H9 (cell line): ENCODE data around the gene HPGDS. TPM values are rescaled to one million over a fixed set of nuclear protein-coding genes. Genes with fewer than 3 reads are reported as not detected.

Source experiments
- DNase-seq: peaks from one replicate; pipeline ENCODE4 v3.0.0-alpha.2; 2017
- H2AFZ ChIP-seq: one replicate; pipeline ENCODE4 v1.6.1; 2013; ENCODE audit warnings: mild to moderate bottlenecking, low read length, control low read depth, moderate library complexity
- H2AK5ac ChIP-seq: 2 replicates; pipeline ENCODE4 v1.6.1; 2013; ENCODE audit warnings: low read length, control low read depth, mixed read lengths; ENCODE audit not compliant: insufficient read length
- H2BK120ac ChIP-seq: one replicate; pipeline ENCODE4 v1.6.1; 2013; ENCODE audit warnings: low read depth, mild to moderate bottlenecking, low read length, control low read depth, inconsistent platforms; ENCODE audit not compliant: poor library complexity, severe bottlenecking
- H2BK12ac ChIP-seq: 2 replicates; pipeline ENCODE4 v1.6.1; 2013; ENCODE audit warnings: low read length, control low read depth, mixed read lengths, low read depth; ENCODE audit not compliant: insufficient read length
- H2BK15ac ChIP-seq: 2 replicates; pipeline ENCODE4 v1.6.1; 2013; ENCODE audit warnings: low read depth, low read length, control low read depth
- H2BK20ac ChIP-seq: one replicate; pipeline ENCODE4 v1.6.1; 2013; ENCODE audit warnings: low read depth, mild to moderate bottlenecking, low read length, control low read depth, inconsistent platforms; ENCODE audit not compliant: poor library complexity, severe bottlenecking
- H2BK5ac ChIP-seq: 2 replicates; pipeline ENCODE4 v1.6.1; 2013; ENCODE audit warnings: low read length, control low read depth, mixed read lengths; ENCODE audit not compliant: insufficient read length
- H3K14ac ChIP-seq: 2 replicates; pipeline ENCODE4 v1.6.1; 2013; ENCODE audit warnings: low read length, control low read depth; ENCODE audit not compliant: insufficient read depth
- H3K18ac ChIP-seq: 2 replicates; pipeline ENCODE4 v1.6.1; 2013; ENCODE audit warnings: low read depth, mild to moderate bottlenecking, mixed read lengths, low read length, control low read depth; ENCODE audit not compliant: insufficient read length
- H3K23ac ChIP-seq: 2 replicates; pipeline ENCODE4 v1.6.1; 2013; ENCODE audit warnings: low read length, control low read depth, mixed read lengths, low read depth; ENCODE audit not compliant: insufficient read length
- H3K23me2 ChIP-seq: 2 replicates; pipeline ENCODE4 v1.6.1; 2013; ENCODE audit warnings: low read depth, mild to moderate bottlenecking, mixed read lengths, low read length, control low read depth; ENCODE audit not compliant: insufficient read length, poor library complexity, severe bottlenecking
- H3K27ac ChIP-seq: 2 replicates; pipeline ENCODE4 v1.5.1; 2013; ENCODE audit warnings: low read length, control low read depth, mixed read lengths, low read depth; ENCODE audit not compliant: insufficient read length
- H3K27me3 ChIP-seq: 2 replicates; pipeline ENCODE4 v1.6.1; 2013; ENCODE audit warnings: low read length, control low read depth, inconsistent platforms; ENCODE audit not compliant: insufficient read depth
- H3K4ac ChIP-seq: 2 replicates; pipeline ENCODE4 v1.6.1; 2013; ENCODE audit warnings: low read depth, mild to moderate bottlenecking, control low read depth, inconsistent platforms, low read length, moderate library complexity
- H3K4me1 ChIP-seq: 2 replicates; pipeline ENCODE4 v1.6.1; 2013; ENCODE audit warnings: low read length, control low read depth, inconsistent platforms; ENCODE audit not compliant: insufficient read depth
- H3K4me2 ChIP-seq: 2 replicates; pipeline ENCODE4 v1.6.1; 2013; ENCODE audit warnings: low read length, control low read depth, mixed read lengths; ENCODE audit not compliant: insufficient read length, insufficient read depth
- H3K56ac ChIP-seq: 2 replicates; pipeline ENCODE4 v1.6.1; 2013; ENCODE audit warnings: low read depth, mild to moderate bottlenecking, mixed read lengths, low read length, control low read depth; ENCODE audit not compliant: insufficient read length
- H3K79me1 ChIP-seq: 2 replicates; pipeline ENCODE4 v1.6.1; 2013; ENCODE audit warnings: low read depth, mild to moderate bottlenecking, moderate library complexity, low read length, control low read depth, inconsistent platforms; ENCODE audit not compliant: insufficient read depth, poor library complexity, severe bottlenecking
- H3K79me2 ChIP-seq: 2 replicates; pipeline ENCODE4 v1.6.1; 2013; ENCODE audit warnings: low read length, control low read depth, inconsistent platforms; ENCODE audit not compliant: insufficient read depth
- H3K9ac ChIP-seq: 2 replicates; pipeline ENCODE4 v1.6.1; 2013; ENCODE audit warnings: low read length, control low read depth, mixed read lengths; ENCODE audit not compliant: insufficient read length; ENCODE audit errors: extremely low read depth
- H3K9me3 ChIP-seq: one replicate; pipeline ENCODE4 v1.6.1; 2013; ENCODE audit warnings: low read depth, low read length, inconsistent platforms; ENCODE audit not compliant: control insufficient read depth
- H3T11ph ChIP-seq: one replicate; pipeline ENCODE4 v1.6.1; 2013; ENCODE audit warnings: mild to moderate bottlenecking, low read length, control low read depth, inconsistent platforms
- H4K20me1 ChIP-seq: one replicate; pipeline ENCODE4 v1.6.1; 2013; ENCODE audit not compliant: control insufficient read depth, insufficient read length, insufficient read depth
- H4K5ac ChIP-seq: 2 replicates; pipeline ENCODE4 v1.6.1; 2013; ENCODE audit warnings: low read depth, mild to moderate bottlenecking, mixed read lengths, low read length, control low read depth; ENCODE audit not compliant: insufficient read length
- H4K8ac ChIP-seq: replicated peaks from 2 replicates; pipeline ENCODE4 v1.6.1; 2013; ENCODE audit warnings: low read length, control low read depth, mixed read lengths, low read depth; ENCODE audit not compliant: insufficient read length
- H4K91ac ChIP-seq: 2 replicates; pipeline ENCODE4 v1.6.1; 2013; ENCODE audit warnings: low read depth, mild to moderate bottlenecking, moderate library complexity, mixed read lengths, low read length, control low read depth; ENCODE audit not compliant: insufficient read length
- H3K27ac Mint-ChIP-seq, 3 experiments: 2 replicates in 2 of 3; 3 replicates in 1 of 3; pipeline ENCODE4 v1.8.0; 2020 to 2021; ENCODE audit warnings: mixed read lengths in 3 of 3, mild to moderate bottlenecking in 1 of 3, moderate library complexity in 1 of 3
- H3K27me3 Mint-ChIP-seq: 2 replicates; pipeline ENCODE4 v1.8.0; 2021; ENCODE audit warnings: low read depth, mild to moderate bottlenecking, moderate library complexity, mixed read lengths
- H3K36me3 Mint-ChIP-seq, 3 experiments: 2 replicates in 2 of 3; 3 replicates in 1 of 3; pipeline ENCODE4 v1.8.0; 2020 to 2021; ENCODE audit warnings: low read depth in 3 of 3, mixed read lengths in 3 of 3; ENCODE audit not compliant: insufficient read depth in 1 of 3
- H3K4me1 Mint-ChIP-seq, 2 experiments: 2 replicates each; pipeline ENCODE4 v1.8.0; 2020; ENCODE audit warnings: mixed read lengths in 2 of 2
- H3K4me3 Mint-ChIP-seq, 2 experiments: 2 replicates in 1 of 2; 3 replicates in 1 of 2; pipeline ENCODE4 v1.8.0; 2020 to 2021; ENCODE audit warnings: mild to moderate bottlenecking in 2 of 2, mixed read lengths in 2 of 2, moderate library complexity in 1 of 2
- H3K9me3 Mint-ChIP-seq, 2 experiments: 2 replicates in 1 of 2; 3 replicates in 1 of 2; pipeline ENCODE4 v1.8.0; 2020; ENCODE audit warnings: mild to moderate bottlenecking in 2 of 2, mixed read lengths in 2 of 2, moderate library complexity in 1 of 2
- WGBS: extraction: QIAGEN DNeasy Blood & Tissue Kit; methylation state at CpG from one replicate; pipeline ENCODE4 v1.1.7; 2013; ENCODE audit warnings: missing lambda C conversion rate, low lambda C conversion rate, mixed read lengths; ENCODE audit not compliant: insufficient read length; ENCODE audit errors: extremely low coverage; 5-methylcytosine and 5-hydroxymethylcytosine counted together
- long read RNA-seq: library from polyadenylated mRNA; unstranded; transcript quantifications from one replicate; pipeline ENCODE4 v2.0.0, GENCODE V29; 2020
- total RNA-seq: library from RNA; stranded (reverse); gene quantifications from 2 replicates; pipeline ENCODE4 v1.2.1, GENCODE V29; 2021
- TF ChIP-seq, protein P1 (sequence below): fragments of 200-600 bp; sonication (generic); conservative IDR thresholded peaks from 3 replicates; pipeline ENCODE4 v1.8.0; 2021; ENCODE audit warnings: antibody characterized with exemption, mild to moderate bottlenecking

HPGDS gene
- total RNA-seq = not detected in 2 replicates
- long read RNA-seq = 0 reads

DNA sequence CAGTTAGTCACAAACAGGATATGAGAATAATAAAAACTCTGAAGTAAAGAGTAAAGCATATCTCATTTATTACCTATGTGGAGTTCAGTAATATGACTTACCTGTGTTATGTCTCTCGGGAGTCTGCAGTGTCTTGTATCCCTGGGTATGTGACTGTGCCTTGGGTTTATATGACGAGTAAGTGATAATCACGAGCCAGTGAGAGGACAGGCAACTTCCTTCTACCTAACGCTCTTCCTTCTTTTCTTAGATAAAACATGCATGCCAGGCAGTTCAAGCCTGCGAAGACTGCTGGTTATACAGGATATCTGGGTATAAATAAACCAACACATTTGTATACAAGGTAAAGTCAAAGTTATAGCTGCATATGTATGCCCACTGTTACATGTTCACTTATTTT, at the start of gene HPGDS:
HPGDS (minus strand) TSS at position 143 of the 400 bp plus-strand sequence. CDS start 8,207 bp downstream, outside the sequence.
- Histone ChIP-seq H3K18ac (no peak within 1 kb of the TSS), H4K91ac (no peak within 1 kb of the TSS), H4K8ac (no peak within 1 kb of the TSS), H3K56ac (no peak within 1 kb of the TSS), H3K14ac (no peak within 1 kb of the TSS), H2BK5ac (no peak within 1 kb of the TSS), H3K79me1 (no peaks in the 10 kb centered on the region), H3K4ac (no peak within 1 kb of the TSS), H2AFZ (no peak within 1 kb of the TSS), H3K27ac (no peak within 1 kb of the TSS), H3K9ac (no peak within 1 kb of the TSS), H3K9me3 (no peaks in the 10 kb centered on the region), H2BK20ac (no peak within 1 kb of the TSS), H2BK12ac (no peak within 1 kb of the TSS), H2AK5ac (no peak within 1 kb of the TSS), H4K20me1 (no peaks in the 10 kb centered on the region), H3K23me2 (no peaks in the 10 kb centered on the region), H3K23ac (no peak within 1 kb of the TSS), H3K4me2 (no peak within 1 kb of the TSS), H2BK15ac (no peak within 1 kb of the TSS), H3K79me2 (no peaks in the 10 kb centered on the region), H2BK120ac (no peak within 1 kb of the TSS), H3K27me3 (no peaks in the 10 kb centered on the region), H3K4me1 (no peaks in the 10 kb centered on the region), H4K5ac (no peak within 1 kb of the TSS), H3T11ph (no peak within 1 kb of the TSS)
- Mint-ChIP-seq H3K9me3 (no peaks in the 10 kb centered on the region), H3K4me3 (no peak within 1 kb of the TSS), H3K27ac (no peak within 1 kb of the TSS), H3K4me1 (no peaks in the 10 kb centered on the region), H3K36me3 (no peaks in the 10 kb centered on the region), H3K27me3 (no peaks in the 10 kb centered on the region)
- DNase-seq = no peak
- no CpG with 5 or more reads among the region's 5 CpGs for WGBS
- TF ChIP-seq, protein P1, sequence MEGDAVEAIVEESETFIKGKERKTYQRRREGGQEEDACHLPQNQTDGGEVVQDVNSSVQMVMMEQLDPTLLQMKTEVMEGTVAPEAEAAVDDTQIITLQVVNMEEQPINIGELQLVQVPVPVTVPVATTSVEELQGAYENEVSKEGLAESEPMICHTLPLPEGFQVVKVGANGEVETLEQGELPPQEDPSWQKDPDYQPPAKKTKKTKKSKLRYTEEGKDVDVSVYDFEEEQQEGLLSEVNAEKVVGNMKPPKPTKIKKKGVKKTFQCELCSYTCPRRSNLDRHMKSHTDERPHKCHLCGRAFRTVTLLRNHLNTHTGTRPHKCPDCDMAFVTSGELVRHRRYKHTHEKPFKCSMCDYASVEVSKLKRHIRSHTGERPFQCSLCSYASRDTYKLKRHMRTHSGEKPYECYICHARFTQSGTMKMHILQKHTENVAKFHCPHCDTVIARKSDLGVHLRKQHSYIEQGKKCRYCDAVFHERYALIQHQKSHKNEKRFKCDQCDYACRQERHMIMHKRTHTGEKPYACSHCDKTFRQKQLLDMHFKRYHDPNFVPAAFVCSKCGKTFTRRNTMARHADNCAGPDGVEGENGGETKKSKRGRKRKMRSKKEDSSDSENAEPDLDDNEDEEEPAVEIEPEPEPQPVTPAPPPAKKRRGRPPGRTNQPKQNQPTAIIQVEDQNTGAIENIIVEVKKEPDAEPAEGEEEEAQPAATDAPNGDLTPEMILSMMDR = no peak
